SK-N-SH (cell line): Measurements from ENCODE around the gene SF3A1. TPM values are rescaled to one million over a fixed set of nuclear protein-coding genes. Genes with fewer than 3 reads are reported as not detected.

Experiments used
- CTCF ChIA-PET: fragments of 300-600, 350-600 bp; formaldehyde crosslinking; extraction: SDS; loops from one replicate; lab custom pipeline; 2021; lab: Yijun Ruan, JAX
- POLR2A ChIA-PET: fragments of 350-600 bp; sonication (Branson Sonifier 250); formaldehyde crosslinking; extraction: SDS; loops from one replicate; lab custom pipeline; 2020; ENCODE audit warnings: antibody characterized with exemption, inconsistent platforms; lab: Yijun Ruan, JAX
- DNase-seq: peaks from one replicate; pipeline ENCODE4 v3.0.0; 2012
- H2AFZ ChIP-seq: fragments of 200-600 bp; sonication (generic); 2 replicates; pipeline ENCODE4 v1.8.1; 2016; ENCODE audit warnings: antibody characterized with exemption, mild to moderate bottlenecking, low read depth
- H3F3A ChIP-seq: fragments of 200-600 bp; sonication (generic); replicated peaks from 2 replicates; pipeline ENCODE3; 2016; ENCODE audit warnings: antibody characterized with exemption, mild to moderate bottlenecking; ENCODE audit not compliant: insufficient read depth
- H3K27ac ChIP-seq, 2 experiments: fragments of 200-500 bp in 1 of 2; fragments of 200-600 bp in 1 of 2; sonication (Bioruptor generic) in 1 of 2; sonication (generic), shearing (Covaris generic) in 1 of 2; 2 replicates each; pipeline versions ENCODE4 v1.5.1 to v1.6.1; 2014 to 2016; ENCODE audit warnings: low read depth in 2 of 2, inconsistent platforms in 1 of 2, low read length in 1 of 2, mild to moderate bottlenecking in 1 of 2, mixed read lengths in 1 of 2
- H3K27me3 ChIP-seq: fragments of 200-600 bp; sonication (generic), shearing (Covaris generic); 2 replicates; pipeline ENCODE4 v1.6.1; 2016; ENCODE audit warnings: mixed run types; ENCODE audit not compliant: insufficient read depth
- H3K36me3 ChIP-seq, 2 experiments: fragments of 200-500 bp in 1 of 2; fragments of 200-600 bp in 1 of 2; sonication (Bioruptor generic) in 1 of 2; sonication (generic) in 1 of 2; replicated peaks in 1 of 2; 2 replicates each; pipeline versions ENCODE3 to v1.5.1; 2014 to 2016; ENCODE audit warnings: low read length in 1 of 2, mild to moderate bottlenecking in 1 of 2; ENCODE audit not compliant: insufficient read depth in 2 of 2, control insufficient read depth in 1 of 2
- H3K4me1 ChIP-seq, 2 experiments: fragments of 200-500 bp in 1 of 2; fragments of 200-600 bp in 1 of 2; sonication (Bioruptor generic) in 1 of 2; sonication (generic), shearing (Covaris generic) in 1 of 2; 2 replicates each; pipeline versions ENCODE4 v1.5.1 to v1.6.1; 2014 to 2016; ENCODE audit warnings: low read depth in 1 of 2, low read length in 1 of 2, mixed run types in 1 of 2; ENCODE audit not compliant: insufficient read depth in 2 of 2, control insufficient read depth in 1 of 2
- H3K4me2 ChIP-seq: fragments of 200-600 bp; sonication (generic), shearing (Covaris generic); 2 replicates; pipeline ENCODE4 v1.6.1; 2017; ENCODE audit warnings: mixed run types
- H3K4me3 ChIP-seq, 2 experiments: fragments of 200-500 bp in 1 of 2; fragments of 200-600 bp in 1 of 2; sonication (Bioruptor generic) in 1 of 2; sonication (generic), shearing (Covaris generic) in 1 of 2; 2 replicates each; pipeline versions ENCODE4 v1.5.1 to v1.8.1; 2014 to 2016; ENCODE audit warnings: low read depth in 2 of 2, inconsistent platforms in 1 of 2, low read length in 1 of 2, mild to moderate bottlenecking in 1 of 2, mixed read lengths in 1 of 2, moderate library complexity in 1 of 2
- H3K79me2 ChIP-seq: fragments of 200-600 bp; sonication (generic); 2 replicates; pipeline ENCODE4 v1.8.1; 2017; ENCODE audit warnings: mild to moderate bottlenecking; ENCODE audit not compliant: insufficient read depth
- H3K9ac ChIP-seq: fragments of 200-600 bp; sonication (generic); 2 replicates; pipeline ENCODE4 v1.6.1; 2017; ENCODE audit warnings: mixed run types
- H3K9me2 ChIP-seq: fragments of 200-600 bp; sonication (generic); 2 replicates; pipeline ENCODE4 v1.6.1; 2017; ENCODE audit warnings: mixed run types
- H3K9me3 ChIP-seq: fragments of 200-600 bp; sonication (generic); 2 replicates; pipeline ENCODE4 v1.6.1; 2017; ENCODE audit warnings: mixed run types, mild to moderate bottlenecking, moderate library complexity
- H4K20me1 ChIP-seq: fragments of 200-600 bp; sonication (generic); 2 replicates; pipeline ENCODE4 v1.6.1; 2017; ENCODE audit warnings: mild to moderate bottlenecking, mixed run types; ENCODE audit not compliant: insufficient read depth
- CHD2 ChIP-seq: fragments of 150-350 bp; IDR thresholded peaks from 2 replicates; pipeline ENCODE4 v1.6.1; 2018; ENCODE audit warnings: low read length; ENCODE audit not compliant: partially characterized antibody
- EP300 ChIP-seq, 2 experiments: IDR thresholded peaks; 2 replicates each; pipeline versions ENCODE4 v1.4.0 to v1.6.1; 2012; ENCODE audit warnings: borderline replicate concordance in 1 of 2, low read depth in 1 of 2, low read length in 1 of 2
- EZH2phosphoT487 ChIP-seq: fragments of 200-600 bp; sonication (generic); IDR thresholded peaks from 2 replicates; pipeline ENCODE4 v1.6.1; 2017; ENCODE audit warnings: low read depth, mixed run types, mild to moderate bottlenecking, antibody characterized with exemption, moderate library complexity, borderline replicate concordance
- FOSL2 ChIP-seq: IDR thresholded peaks from 2 replicates; pipeline ENCODE4 v1.4.0; 2012; ENCODE audit warnings: low read depth, mild to moderate bottlenecking, moderate library complexity, borderline replicate concordance
- FOXJ3 ChIP-seq: sonication (generic); formaldehyde crosslinking; IDR thresholded peaks from 2 replicates; pipeline ENCODE4 v1.5.1; 2020; ENCODE audit warnings: mild to moderate bottlenecking, missing genetic modification reagents
- GABPA ChIP-seq: IDR thresholded peaks from 2 replicates; pipeline ENCODE4 v1.4.0; 2012; ENCODE audit warnings: low read depth, mild to moderate bottlenecking
- GATA2 ChIP-seq: sonication (generic); formaldehyde crosslinking; IDR thresholded peaks from 2 replicates; pipeline ENCODE4 v1.5.0; 2020; ENCODE audit warnings: mild to moderate bottlenecking, missing genetic modification reagents
- MAX ChIP-seq: IDR thresholded peaks from 2 replicates; pipeline ENCODE4 v1.4.0; 2012; ENCODE audit warnings: low read depth
- MEF2A ChIP-seq: IDR thresholded peaks from 2 replicates; pipeline ENCODE4 v1.4.0; 2012; ENCODE audit warnings: low read depth, borderline replicate concordance
- NFIC ChIP-seq: IDR thresholded peaks from 2 replicates; pipeline ENCODE4 v1.4.0; 2012; ENCODE audit warnings: borderline replicate concordance
- POLR2AphosphoS5 ChIP-seq: IDR thresholded peaks from 2 replicates; pipeline ENCODE4 v1.6.1; 2012; ENCODE audit warnings: low read depth, low read length
- RAD21 ChIP-seq: IDR thresholded peaks from 2 replicates; pipeline ENCODE4 v1.6.1; 2012; ENCODE audit warnings: mild to moderate bottlenecking, low read length
- RFX5 ChIP-seq: IDR thresholded peaks from 2 replicates; pipeline ENCODE4 v1.6.1; 2012; ENCODE audit warnings: mild to moderate bottlenecking, improper control_type of control experiment, low read length
- RXRA ChIP-seq: IDR thresholded peaks from 2 replicates; pipeline ENCODE4 v1.4.0; 2012; ENCODE audit warnings: low read depth, mild to moderate bottlenecking, borderline replicate concordance
- SIN3A ChIP-seq: IDR thresholded peaks from 2 replicates; pipeline ENCODE4 v1.6.1; 2012; ENCODE audit warnings: low read depth, mild to moderate bottlenecking, low read length, moderate library complexity, borderline replicate concordance
- SMC3 ChIP-seq: IDR thresholded peaks from 2 replicates; pipeline ENCODE4 v1.6.1; 2012; ENCODE audit warnings: low read depth, low read length, improper control_type of control experiment
- TAF1 ChIP-seq: IDR thresholded peaks from 2 replicates; pipeline ENCODE4 v1.6.1; 2012; ENCODE audit warnings: low read depth, mild to moderate bottlenecking, low read length, moderate library complexity, borderline replicate concordance
- TCF12 ChIP-seq: IDR thresholded peaks from 2 replicates; pipeline ENCODE4 v1.4.0; 2012
- TEAD4 ChIP-seq: IDR thresholded peaks from 2 replicates; pipeline ENCODE4 v1.4.0; 2012; ENCODE audit warnings: mild to moderate bottlenecking, borderline replicate concordance; ENCODE audit not compliant: insufficient read depth
- YY1 ChIP-seq: IDR thresholded peaks from 2 replicates; pipeline ENCODE4 v1.4.0; 2012; ENCODE audit warnings: low read depth, mild to moderate bottlenecking
- WGBS: methylation state at CpG from one replicate; pipeline ENCODE4 v1.1.6; 2017; ENCODE audit warnings: low lambda C conversion rate; 5-methylcytosine and 5-hydroxymethylcytosine counted together
- polyA plus RNA-seq, 3 experiments: library from polyadenylated mRNA; depleted of rRNA; stranded (reverse); fragments of >200 nt; gene quantifications; 2 replicates each; pipeline ENCODE4 v1.2.3, GENCODE V29; 2012
- TF ChIP-seq, protein P1 (sequence below): IDR thresholded peaks from 2 replicates; pipeline ENCODE4 v1.6.1; 2012; ENCODE audit warnings: mild to moderate bottlenecking, low read depth, low read length, moderate library complexity

The SF3A1 gene
- polyA plus RNA-seq, 1 of the 3 experiments (the other 2 are of a cell fraction): 75.2 TPM

DNA sequence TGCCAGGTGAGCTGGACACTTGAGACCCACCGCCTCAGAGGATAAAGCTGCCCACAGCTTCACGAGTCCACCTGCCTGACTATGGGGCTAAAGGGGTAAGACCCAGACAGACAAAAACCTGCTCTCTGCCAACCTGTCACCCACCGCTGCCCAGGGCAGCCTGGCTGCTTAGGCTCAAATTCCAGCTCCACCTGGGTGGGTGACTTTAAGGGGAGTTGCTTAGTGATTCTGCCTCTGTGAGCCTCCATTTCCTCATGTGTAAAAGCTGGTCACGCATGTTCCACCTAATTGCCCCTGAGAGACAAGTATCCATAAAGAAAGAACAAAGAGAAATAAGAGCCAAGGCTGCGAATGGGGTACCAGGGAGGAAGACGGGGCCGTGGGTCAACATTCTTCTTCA, 63.7 kb downstream of the SF3A1 start:
- CTCF ChIA-PET: interaction anchor here (1.3 to 12.9 kb wide), 2 partner anchors 12 to 98 kb away, joined by 4 to 228 read pairs; partner anchors contain the start of genes RNF215 and SEC14L2

DNA sequence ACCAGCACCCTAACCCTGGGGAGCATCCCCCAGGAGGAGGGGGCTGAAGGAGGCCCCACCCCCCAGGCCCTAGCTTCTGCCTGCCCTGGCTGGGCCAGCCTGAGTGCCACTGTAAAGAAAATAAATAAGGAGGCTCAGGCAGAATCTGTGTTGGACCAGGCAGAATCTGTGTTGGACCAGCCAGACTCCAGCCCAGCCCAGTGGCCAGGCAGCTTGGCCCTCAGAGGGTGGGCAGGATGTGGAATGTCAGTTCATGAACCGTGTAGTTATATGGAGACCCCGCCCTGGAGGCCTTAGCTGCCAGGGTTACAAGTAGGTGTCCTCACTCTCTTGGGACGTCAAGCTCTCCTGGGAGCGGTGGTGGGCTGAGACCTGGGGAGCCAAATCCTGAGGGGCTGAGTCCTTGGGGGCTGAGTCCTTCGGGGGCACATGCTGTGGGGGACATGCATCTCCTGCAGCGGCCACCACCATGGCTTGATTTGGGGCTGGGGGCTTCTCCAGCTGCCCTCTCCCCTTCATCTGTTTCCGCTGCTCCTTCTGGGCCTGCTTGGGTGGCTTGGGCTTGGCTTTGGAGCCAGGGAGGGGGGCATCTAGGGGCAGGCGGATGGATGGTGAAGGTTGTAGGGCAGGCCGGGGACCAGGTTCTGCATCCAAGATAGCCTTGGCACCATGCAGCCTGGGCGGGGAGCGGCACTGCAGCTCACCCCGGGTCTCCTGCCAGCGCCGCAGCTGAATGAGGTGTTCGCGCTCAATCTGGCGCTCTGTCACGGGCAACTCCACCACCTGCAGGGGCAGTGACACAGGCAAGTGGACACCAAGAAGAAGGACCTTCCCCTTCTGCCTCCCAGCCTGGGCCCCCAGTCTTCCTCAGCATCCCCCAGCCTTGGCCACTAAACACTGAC, 64.4 kb downstream of the SF3A1 start:
- no peak for TF ChIP-seq TEAD4
- no peak for TF ChIP-seq RAD21
- TF ChIP-seq NFIC: no peak
- TF ChIP-seq EZH2phosphoT487: no peak
- TF ChIP-seq GABPA: no peak
- no peak for TF ChIP-seq RFX5
- no peak for TF ChIP-seq FOXJ3 (CRISPR knock-in tag)
- TF ChIP-seq MAX: no peak
- TF ChIP-seq POLR2AphosphoS5: no peak
- no peak for TF ChIP-seq YY1
- TF ChIP-seq MEF2A: no peak
- TF ChIP-seq TCF12: no peak
- no peak for TF ChIP-seq SIN3A
- no peak for TF ChIP-seq TAF1
- TF ChIP-seq CHD2: no peak
- TF ChIP-seq SMC3: no peak
- TF ChIP-seq EP300 (IDR thresholded peaks at IDR 0.05; ENCODE audit: borderline replicate concordance in 1 of 2, low read depth in 1 of 2, low read length in 1 of 2): no peak
- ChIA-PET CTCF (interaction anchor here (1.3 to 12.9 kb wide), 3 partner anchors 12 to 187 kb away, joined by 4 to 228 read pairs (median 82); partner anchors contain the start of genes RNF215 and SEC14L2), POLR2A (interaction anchor here (0.9 to 1.8 kb wide), 3 partner anchors 9 to 132 kb away, joined by 3 to 6 read pairs (median 4); partner anchors contain the start of genes CCDC157 and SF3A1)
- peaks cover 17% of the 10 kb centered on the region for H3F3A ChIP-seq
- no peaks in the 10 kb centered on the region for H3K9me2 ChIP-seq
- H2AFZ ChIP-seq: no peak overlapping the region
- H3K27me3 ChIP-seq: no peaks in the 10 kb centered on the region
- peaks cover 4% of the 10 kb centered on the region; the same call in 1 of the 2 replicates for H4K20me1 ChIP-seq
- no peaks in the 10 kb centered on the region for H3K9me3 ChIP-seq
- peaks cover 0 to 43% of the 10 kb centered on the region in 2 experiments for H3K36me3 ChIP-seq
- no peak overlapping the region for H3K9ac ChIP-seq
- peaks cover 16 to 30% of the 10 kb centered on the region in 2 experiments; a peak in 2 of 4 replicates for H3K4me1 ChIP-seq
- DNase-seq: no peak
- no peak overlapping the region for H3K4me3 ChIP-seq
- no peaks in the 10 kb centered on the region for H3K79me2 ChIP-seq
- 96% methylated on average over 12 of the region's 18 CpGs for WGBS
- no peak overlapping the region for H3K4me2 ChIP-seq
- no peak overlapping the region for H3K27ac ChIP-seq

More for the DNA sequence above, 63.7 kb downstream of the SF3A1 start:
- WGBS: 94% methylated on average over 7 of the region's 7 CpGs
- TF ChIP-seq GABPA: no peak
- no peak for TF ChIP-seq FOSL2
- no peak for TF ChIP-seq GATA2 (CRISPR knock-in tag)
- TF ChIP-seq, protein P1, sequence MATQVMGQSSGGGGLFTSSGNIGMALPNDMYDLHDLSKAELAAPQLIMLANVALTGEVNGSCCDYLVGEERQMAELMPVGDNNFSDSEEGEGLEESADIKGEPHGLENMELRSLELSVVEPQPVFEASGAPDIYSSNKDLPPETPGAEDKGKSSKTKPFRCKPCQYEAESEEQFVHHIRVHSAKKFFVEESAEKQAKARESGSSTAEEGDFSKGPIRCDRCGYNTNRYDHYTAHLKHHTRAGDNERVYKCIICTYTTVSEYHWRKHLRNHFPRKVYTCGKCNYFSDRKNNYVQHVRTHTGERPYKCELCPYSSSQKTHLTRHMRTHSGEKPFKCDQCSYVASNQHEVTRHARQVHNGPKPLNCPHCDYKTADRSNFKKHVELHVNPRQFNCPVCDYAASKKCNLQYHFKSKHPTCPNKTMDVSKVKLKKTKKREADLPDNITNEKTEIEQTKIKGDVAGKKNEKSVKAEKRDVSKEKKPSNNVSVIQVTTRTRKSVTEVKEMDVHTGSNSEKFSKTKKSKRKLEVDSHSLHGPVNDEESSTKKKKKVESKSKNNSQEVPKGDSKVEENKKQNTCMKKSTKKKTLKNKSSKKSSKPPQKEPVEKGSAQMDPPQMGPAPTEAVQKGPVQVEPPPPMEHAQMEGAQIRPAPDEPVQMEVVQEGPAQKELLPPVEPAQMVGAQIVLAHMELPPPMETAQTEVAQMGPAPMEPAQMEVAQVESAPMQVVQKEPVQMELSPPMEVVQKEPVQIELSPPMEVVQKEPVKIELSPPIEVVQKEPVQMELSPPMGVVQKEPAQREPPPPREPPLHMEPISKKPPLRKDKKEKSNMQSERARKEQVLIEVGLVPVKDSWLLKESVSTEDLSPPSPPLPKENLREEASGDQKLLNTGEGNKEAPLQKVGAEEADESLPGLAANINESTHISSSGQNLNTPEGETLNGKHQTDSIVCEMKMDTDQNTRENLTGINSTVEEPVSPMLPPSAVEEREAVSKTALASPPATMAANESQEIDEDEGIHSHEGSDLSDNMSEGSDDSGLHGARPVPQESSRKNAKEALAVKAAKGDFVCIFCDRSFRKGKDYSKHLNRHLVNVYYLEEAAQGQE: no peak
- no peak for TF ChIP-seq TEAD4
- TF ChIP-seq SIN3A: no peak
- no peak for TF ChIP-seq TAF1
- no peak for TF ChIP-seq RXRA
- Histone ChIP-seq H3K27me3 (no peaks in the 10 kb centered on the region), H3K79me2 (no peaks in the 10 kb centered on the region), H3K9me2 (no peaks in the 10 kb centered on the region), H3K27ac (no peak overlapping the region), H4K20me1 (no peaks in the 10 kb centered on the region), H3K36me3 (peaks cover 0 to 47% of the 10 kb centered on the region in 2 experiments), H3F3A (peaks cover 11% of the 10 kb centered on the region), H2AFZ (no peak overlapping the region), H3K4me1 (peaks cover 16 to 28% of the 10 kb centered on the region in 2 experiments; a peak in 2 of 4 replicates), H3K9me3 (no peaks in the 10 kb centered on the region), H3K9ac (no peak overlapping the region), H3K4me2 (no peak overlapping the region), H3K4me3 (no peak overlapping the region)
- POLR2A ChIA-PET: interaction anchor here (1.3 to 1.8 kb wide), 2 partner anchors 64 to 131 kb away, joined by 4 to 6 read pairs; partner anchors contain the start of genes CCDC157 and SF3A1
- DNase-seq: no peak
